ENCODE measurements around the gene TEX22.

The TEX22 gene

DNA sequence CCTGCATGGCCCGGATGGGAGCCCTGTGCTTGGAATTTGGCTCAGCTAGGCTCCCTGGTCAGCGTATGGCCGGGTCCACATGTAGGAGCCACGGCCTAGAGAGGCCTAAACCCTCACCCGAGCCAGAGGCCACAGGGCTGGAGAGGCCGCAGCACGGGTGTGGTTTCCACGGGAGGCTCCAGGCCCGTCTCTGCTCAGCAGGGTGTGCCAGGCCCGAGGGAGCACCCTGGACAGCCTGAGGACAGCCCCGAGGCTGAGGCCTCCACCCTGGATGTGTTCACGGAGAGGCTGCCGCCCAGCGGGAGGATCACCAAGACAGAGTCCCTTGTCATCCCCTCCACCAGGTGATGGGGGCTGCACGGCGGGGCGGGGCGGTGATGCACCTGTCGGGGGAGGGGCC is 17.6 kb upstream of the TEX22 start (continued):
- TF ChIP-seq, protein P1, sequence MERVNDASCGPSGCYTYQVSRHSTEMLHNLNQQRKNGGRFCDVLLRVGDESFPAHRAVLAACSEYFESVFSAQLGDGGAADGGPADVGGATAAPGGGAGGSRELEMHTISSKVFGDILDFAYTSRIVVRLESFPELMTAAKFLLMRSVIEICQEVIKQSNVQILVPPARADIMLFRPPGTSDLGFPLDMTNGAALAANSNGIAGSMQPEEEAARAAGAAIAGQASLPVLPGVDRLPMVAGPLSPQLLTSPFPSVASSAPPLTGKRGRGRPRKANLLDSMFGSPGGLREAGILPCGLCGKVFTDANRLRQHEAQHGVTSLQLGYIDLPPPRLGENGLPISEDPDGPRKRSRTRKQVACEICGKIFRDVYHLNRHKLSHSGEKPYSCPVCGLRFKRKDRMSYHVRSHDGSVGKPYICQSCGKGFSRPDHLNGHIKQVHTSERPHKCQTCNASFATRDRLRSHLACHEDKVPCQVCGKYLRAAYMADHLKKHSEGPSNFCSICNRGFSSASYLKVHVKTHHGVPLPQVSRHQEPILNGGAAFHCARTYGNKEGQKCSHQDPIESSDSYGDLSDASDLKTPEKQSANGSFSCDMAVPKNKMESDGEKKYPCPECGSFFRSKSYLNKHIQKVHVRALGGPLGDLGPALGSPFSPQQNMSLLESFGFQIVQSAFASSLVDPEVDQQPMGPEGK (CRISPR knock-in tag; IDR thresholded peaks at IDR 0.05; ENCODE audit: borderline replicate concordance): no peak
- TF ChIP-seq ISL1 (CRISPR knock-in tag; IDR thresholded peaks at IDR 0.05) (no peak), CSDC2 (CRISPR knock-in tag; IDR thresholded peaks at IDR 0.05) (no peak), BACH2 (CRISPR knock-in tag; IDR thresholded peaks at IDR 0.05; ENCODE audit: borderline replicate concordance) (no peak), SNAI2 (CRISPR knock-in tag; IDR thresholded peaks at IDR 0.05) (no peak), TCF4 (CRISPR knock-in tag; IDR thresholded peaks at IDR 0.05; ENCODE audit: borderline replicate concordance) (no peak), ZC3H10 (CRISPR knock-in tag; IDR thresholded peaks at IDR 0.05) (no peak)
- TF ChIP-seq, protein P2, sequence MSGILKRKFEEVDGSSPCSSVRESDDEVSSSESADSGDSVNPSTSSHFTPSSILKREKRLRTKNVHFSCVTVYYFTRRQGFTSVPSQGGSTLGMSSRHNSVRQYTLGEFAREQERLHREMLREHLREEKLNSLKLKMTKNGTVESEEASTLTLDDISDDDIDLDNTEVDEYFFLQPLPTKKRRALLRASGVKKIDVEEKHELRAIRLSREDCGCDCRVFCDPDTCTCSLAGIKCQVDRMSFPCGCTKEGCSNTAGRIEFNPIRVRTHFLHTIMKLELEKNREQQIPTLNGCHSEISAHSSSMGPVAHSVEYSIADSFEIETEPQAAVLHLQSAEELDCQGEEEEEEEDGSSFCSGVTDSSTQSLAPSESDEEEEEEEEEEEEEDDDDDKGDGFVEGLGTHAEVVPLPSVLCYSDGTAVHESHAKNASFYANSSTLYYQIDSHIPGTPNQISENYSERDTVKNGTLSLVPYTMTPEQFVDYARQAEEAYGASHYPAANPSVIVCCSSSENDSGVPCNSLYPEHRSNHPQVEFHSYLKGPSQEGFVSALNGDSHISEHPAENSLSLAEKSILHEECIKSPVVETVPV (CRISPR knock-in tag; IDR thresholded peaks at IDR 0.05): no peak

DNA sequence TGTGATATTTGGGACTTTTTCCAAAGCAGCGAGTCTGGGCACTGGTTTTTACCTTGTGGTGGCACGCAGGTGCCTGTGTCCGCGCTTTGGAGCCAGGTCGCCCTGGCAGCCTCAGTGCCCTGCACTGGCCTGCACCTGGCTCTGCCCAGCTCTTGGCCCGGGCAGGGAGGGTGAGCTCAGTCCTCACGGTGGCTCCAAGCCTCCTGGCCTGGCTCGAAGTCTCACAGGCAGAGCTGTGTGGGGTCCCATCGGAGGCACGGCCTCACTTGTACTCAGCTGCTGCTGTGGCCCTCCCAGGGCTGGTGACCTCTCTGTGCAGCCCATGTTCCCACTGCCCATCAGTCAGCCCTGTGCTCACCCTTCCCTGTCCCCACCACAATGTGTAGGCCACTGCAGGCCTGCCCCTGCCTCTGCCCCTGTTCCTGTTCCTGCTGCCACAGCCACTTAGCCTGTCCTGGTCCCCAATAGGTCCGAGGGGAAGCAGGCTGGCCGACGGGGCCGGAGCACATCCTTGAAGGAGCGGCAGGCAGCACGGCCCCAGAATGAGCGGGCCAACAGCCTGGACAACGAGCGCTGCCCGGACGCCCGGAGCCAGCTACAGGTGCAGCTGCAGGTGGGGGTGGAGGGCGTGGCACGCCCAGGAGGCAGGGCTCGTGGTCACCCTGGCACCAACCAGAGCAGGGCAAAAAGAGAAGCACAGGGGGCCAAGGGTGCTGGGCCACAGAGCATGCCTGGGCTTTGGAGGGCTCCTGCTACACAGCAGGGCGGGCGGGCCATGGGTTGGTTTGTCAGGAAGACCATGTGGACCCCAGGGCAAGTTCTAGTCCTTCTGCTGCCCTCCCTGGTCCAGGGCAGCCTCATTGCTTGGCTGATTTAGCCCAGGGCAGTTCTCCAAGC is 16.6 kb upstream of the TEX22 start:
- ATAC-seq: no peak
- TF ChIP-seq ZNF565 (CRISPR knock-in tag; conservative IDR thresholded peaks at IDR 0.05; ENCODE audit: low read depth) (no peak), ARNTL (CRISPR knock-in tag; IDR thresholded peaks at IDR 0.05; ENCODE audit: borderline replicate concordance, low read depth) (no peak), ESRRG (CRISPR knock-in tag; IDR thresholded peaks at IDR 0.05) (no peak), PPARA (CRISPR knock-in tag; IDR thresholded peaks at IDR 0.05; ENCODE audit: borderline replicate concordance) (no peak), ZNF8 (CRISPR knock-in tag; IDR thresholded peaks at IDR 0.05) (no peak), TCF4 (CRISPR knock-in tag; IDR thresholded peaks at IDR 0.05; ENCODE audit: borderline replicate concordance) (no peak), TOX (CRISPR knock-in tag; IDR thresholded peaks at IDR 0.05; ENCODE audit: borderline replicate concordance) (no peak), CSDC2 (CRISPR knock-in tag; IDR thresholded peaks at IDR 0.05) (no peak), ZFP3 (CRISPR knock-in tag; IDR thresholded peaks at IDR 0.05) (no peak), SNAI2 (CRISPR knock-in tag; IDR thresholded peaks at IDR 0.05) (no peak), OSR1 (CRISPR knock-in tag; IDR thresholded peaks at IDR 0.05) (no peak), ZC3H10 (CRISPR knock-in tag; IDR thresholded peaks at IDR 0.05) (no peak)
- TF ChIP-seq, protein P2 (CRISPR knock-in tag; IDR thresholded peaks at IDR 0.05): no peak
- TF ChIP-seq, protein P3, sequence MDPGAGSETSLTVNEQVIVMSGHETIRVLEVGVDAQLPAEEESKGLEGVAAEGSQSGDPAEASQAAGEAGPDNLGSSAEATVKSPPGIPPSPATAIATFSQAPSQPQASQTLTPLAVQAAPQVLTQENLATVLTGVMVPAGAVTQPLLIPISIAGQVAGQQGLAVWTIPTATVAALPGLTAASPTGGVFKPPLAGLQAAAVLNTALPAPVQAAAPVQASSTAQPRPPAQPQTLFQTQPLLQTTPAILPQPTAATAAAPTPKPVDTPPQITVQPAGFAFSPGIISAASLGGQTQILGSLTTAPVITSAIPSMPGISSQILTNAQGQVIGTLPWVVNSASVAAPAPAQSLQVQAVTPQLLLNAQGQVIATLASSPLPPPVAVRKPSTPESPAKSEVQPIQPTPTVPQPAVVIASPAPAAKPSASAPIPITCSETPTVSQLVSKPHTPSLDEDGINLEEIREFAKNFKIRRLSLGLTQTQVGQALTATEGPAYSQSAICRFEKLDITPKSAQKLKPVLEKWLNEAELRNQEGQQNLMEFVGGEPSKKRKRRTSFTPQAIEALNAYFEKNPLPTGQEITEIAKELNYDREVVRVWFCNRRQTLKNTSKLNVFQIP (CRISPR knock-in tag; IDR thresholded peaks at IDR 0.05; ENCODE audit: borderline replicate concordance, low read depth): no peak
- TF ChIP-seq, protein P4, sequence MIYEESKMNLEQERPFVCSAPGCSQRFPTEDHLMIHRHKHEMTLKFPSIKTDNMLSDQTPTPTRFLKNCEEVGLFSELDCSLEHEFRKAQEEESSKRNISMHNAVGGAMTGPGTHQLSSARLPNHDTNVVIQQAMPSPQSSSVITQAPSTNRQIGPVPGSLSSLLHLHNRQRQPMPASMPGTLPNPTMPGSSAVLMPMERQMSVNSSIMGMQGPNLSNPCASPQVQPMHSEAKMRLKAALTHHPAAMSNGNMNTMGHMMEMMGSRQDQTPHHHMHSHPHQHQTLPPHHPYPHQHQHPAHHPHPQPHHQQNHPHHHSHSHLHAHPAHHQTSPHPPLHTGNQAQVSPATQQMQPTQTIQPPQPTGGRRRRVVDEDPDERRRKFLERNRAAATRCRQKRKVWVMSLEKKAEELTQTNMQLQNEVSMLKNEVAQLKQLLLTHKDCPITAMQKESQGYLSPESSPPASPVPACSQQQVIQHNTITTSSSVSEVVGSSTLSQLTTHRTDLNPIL (CRISPR knock-in tag; IDR thresholded peaks at IDR 0.05; ENCODE audit: low read depth): no peak

DNA sequence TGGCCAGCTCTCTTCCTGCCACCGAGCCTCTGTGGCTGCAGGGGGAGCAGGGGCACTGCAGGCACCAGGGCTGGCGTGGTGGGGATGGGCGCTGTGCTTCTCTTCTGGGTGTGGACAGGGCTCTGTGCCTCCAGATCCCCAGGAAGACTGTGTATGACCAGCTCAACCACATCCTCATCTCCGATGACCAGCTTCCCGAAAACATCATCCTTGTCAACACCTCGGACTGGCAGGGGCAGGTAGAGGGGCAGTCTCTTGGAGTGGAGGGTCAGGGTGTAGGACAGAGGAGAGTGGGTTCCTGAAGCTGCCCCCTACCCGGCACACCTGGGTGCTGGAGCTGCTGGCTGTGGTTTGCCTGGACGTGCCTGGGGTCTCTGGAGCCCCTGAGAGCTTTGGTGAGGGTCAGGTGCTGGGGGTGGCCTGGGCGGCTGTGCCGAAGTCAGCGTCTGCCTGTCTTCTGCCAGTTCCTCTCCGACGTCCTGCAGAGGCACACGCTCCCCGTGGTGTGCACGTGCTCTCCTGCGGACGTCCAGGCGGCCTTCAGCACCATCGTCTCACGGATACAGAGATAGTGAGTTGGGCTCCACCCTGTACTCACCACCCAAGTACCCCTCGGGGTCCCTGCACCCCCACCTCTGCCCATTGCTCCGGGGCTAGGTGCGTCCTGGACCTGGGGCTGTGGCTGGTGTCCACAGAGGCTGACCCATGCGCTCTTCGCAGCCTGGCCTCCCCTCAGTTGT is 15.8 kb upstream of the TEX22 start:
- TF ChIP-seq RARB (CRISPR knock-in tag; IDR thresholded peaks at IDR 0.05) (no peak), GLIS3 (CRISPR knock-in tag; IDR thresholded peaks at IDR 0.05) (no peak), OSR1 (CRISPR knock-in tag; IDR thresholded peaks at IDR 0.05) (no peak), ZFP30 (CRISPR knock-in tag; IDR thresholded peaks at IDR 0.05) (no peak), ZFP3 (CRISPR knock-in tag; IDR thresholded peaks at IDR 0.05) (no peak), CSDC2 (CRISPR knock-in tag; IDR thresholded peaks at IDR 0.05) (no peak)
- TF ChIP-seq, protein P3 (CRISPR knock-in tag; IDR thresholded peaks at IDR 0.05; ENCODE audit: borderline replicate concordance, low read depth): no peak
- TF ChIP-seq, protein P1 (CRISPR knock-in tag; IDR thresholded peaks at IDR 0.05; ENCODE audit: borderline replicate concordance): no peak
- TF ChIP-seq, protein P4 (CRISPR knock-in tag; IDR thresholded peaks at IDR 0.05; ENCODE audit: low read depth): no peak

More for the DNA sequence above, 15.8 kb upstream of the TEX22 start:
- no peak for ATAC-seq
